OCI-M1 (cell line): Measurements from ENCODE around the gene PLCB1.
A peak's percentile ranks its signal among the peaks of the same experiment; 100 is the strongest.
"Not testable (repeated sequence)": the region's sequence is repeated elsewhere in the genome, so short reads cannot be mapped to it uniquely, and the experiment has no call there.

Source experiments
- DNase-seq: peaks from one replicate; lab custom pipeline; 2025; lab: John Stamatoyannopoulos, UW

The PLCB1 gene

GRCh38 chr20:8602389-8603116 is 470.5 kb downstream of the PLCB1 start:
- DNase-seq: peak; percentile 69

DNA sequence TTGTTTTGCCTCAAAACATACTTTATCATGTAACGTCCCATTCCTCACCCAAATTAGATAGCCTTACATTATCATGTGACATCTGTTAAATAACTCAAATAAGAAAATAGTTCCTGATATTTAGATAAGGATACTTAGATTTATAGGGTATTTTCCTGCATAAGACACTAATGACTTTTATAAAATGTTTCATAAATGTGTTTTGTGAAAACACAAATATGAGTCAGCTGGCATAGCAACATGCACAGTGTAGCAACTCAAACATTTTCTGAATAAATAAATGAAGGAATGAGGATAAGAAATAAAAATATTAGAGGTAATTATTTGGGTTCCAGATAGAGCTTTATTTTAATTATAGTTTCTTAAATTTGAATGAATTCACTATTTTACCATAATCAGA is 476.4 kb downstream of the PLCB1 start:
- no peak for DNase-seq

- no peak for DNase-seq
Observed at GRCh38 chr20:8616792-8617191, 484.7 kb downstream of the PLCB1 start.

DNA sequence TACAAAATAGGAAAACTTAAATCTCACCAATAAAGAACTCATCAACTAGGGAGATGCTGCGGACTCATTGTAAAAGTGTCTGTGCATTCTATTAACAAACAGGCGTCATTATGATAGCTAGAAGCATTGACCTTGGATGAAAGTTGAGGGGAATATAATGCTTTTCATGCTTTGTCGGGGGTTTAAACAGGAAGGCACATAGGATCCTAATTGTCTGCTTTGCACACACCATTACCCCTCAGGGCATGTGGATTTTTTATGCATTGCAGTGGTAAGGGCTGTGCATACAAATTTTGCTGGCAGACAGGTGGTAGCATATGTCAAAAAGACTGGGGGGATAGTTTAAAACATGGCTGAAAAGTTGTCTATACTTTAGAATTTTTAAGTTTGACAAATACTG is 488.9 kb downstream of the PLCB1 start:
- DNase-seq: no peak

- no peak for DNase-seq
Observed at GRCh38 chr20:8624046-8624445, 492.0 kb downstream of the PLCB1 start.

DNA sequence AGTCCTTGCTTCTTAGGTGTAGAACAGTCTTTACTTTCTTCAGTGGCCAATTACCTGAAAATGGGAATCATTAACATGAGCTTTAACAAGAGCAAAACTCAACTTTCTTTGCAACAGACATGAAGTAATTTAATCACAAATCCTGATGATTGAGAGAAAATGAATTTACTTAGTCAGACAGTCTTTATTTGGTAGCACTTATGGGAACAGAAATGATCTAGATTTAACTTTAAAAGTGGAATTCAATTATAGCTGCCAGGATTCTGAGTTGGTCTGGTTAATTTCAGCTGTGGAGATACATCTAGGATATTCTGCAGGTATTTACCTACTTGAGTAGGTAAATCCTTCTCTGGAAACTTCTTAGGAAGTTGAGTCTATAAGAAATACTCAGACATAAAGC is 492.6 kb downstream of the PLCB1 start:
- no peak for DNase-seq

- DNase-seq: no peak
Observed at GRCh38 chr20:8627340-8628004, 495.4 kb downstream of the PLCB1 start.

- DNase-seq: no peak
Observed at GRCh38 chr20:8631271-8631670, 499.2 kb downstream of the PLCB1 start.

- no peak for DNase-seq
Observed at GRCh38 chr20:8633366-8633765, 501.3 kb downstream of the PLCB1 start.

- DNase-seq: no peak
Observed at GRCh38 chr20:8635048-8635572, 503.0 kb downstream of the PLCB1 start.

DNA sequence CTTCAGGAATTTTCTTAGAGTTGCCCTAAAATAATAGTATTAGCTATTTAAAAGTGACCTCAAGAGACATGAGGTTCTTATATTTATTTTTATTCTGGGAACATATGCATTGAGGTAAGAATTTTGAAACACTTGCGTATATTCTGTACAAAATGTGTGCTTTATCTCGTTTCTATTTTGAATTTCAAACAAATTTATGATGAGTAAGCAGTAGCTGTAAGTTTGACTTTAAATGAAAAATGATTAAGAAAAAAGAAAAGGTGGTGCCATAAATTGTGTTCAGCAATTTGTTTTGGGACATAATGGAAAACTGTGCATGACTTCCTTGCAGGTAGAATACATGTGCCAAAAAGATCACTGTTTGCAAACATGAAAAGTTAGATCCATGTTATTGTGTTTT is 503.8 kb downstream of the PLCB1 start:
- DNase-seq: no peak

DNA sequence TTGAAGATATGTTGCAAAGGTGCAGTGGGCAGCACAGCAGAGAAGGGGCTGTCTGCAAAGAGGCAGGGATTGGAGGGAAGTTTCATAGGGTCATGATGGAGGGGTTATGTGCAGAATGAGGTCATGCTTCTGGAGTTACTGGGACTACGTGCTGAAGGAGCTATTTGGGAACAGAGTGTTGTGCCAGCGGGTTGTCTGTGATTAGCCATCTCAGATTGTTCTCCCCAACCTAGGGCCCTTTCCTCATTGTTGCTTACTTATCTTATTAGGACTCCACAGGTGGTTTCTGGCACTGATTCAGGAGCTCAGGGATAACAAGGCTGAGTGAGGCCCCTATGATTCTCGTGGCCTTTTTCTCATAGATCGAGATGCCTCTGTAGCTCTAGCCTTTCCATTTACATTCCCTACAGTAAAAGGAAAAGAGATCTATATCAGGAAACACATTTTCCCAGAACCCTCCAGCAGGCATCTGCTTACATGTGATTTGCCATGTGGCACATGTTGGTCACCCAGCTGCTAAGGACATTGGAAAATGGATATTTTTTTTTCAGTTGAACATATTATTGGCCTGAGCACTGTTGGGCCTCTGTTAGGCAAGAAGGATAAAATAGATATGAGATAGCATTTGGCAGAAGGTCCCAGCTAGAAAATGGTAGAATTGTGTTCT is 507.2 kb downstream of the PLCB1 start:
- no peak for DNase-seq

GRCh38 chr20:8640461-8640860 is 508.4 kb downstream of the PLCB1 start:
- no peak for DNase-seq

DNA sequence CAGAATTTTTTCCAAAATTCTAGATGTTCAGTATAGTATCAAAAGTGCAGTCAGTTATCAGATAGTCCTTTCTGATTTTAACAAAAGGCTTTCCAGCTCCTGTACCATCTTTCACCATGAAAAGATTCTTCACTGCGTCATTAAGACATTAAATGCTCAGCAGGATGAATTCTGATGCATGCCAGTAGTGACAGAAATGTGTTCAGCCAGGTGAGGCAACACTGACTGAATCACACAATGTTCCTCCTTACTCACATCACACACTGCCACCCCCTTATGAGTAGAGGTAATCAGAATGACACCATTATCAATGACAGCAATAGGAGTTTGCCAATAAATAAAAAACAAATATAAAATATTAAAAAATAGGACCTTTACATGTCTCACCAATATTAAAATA is 510.2 kb downstream of the PLCB1 start:
- DNase-seq: no peak

DNA sequence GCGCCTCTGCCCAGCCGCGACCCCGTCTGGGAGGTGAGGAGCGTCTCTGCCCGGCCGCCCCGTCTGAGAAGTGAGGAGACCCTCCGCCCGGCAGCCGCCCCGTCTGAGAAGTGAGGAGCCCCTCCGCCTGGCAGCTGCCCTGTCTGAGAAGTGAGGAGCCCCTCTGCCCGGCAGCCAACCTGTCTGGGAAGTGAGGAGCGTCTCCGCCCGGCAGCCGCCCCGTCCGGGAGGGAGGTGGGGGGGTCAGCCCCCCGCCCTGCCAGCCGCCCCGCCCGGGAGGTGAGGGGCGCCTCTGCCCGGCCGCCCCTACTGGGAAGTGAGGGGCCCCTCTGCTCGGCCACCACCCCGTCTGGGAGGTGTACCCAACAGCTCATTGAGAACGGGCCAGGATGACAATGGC is 512.4 kb downstream of the PLCB1 start:
- DNase-seq: not testable (repeated sequence)

GRCh38 chr20:8645326-8645725 is 513.3 kb downstream of the PLCB1 start:
- no peak for DNase-seq

DNA sequence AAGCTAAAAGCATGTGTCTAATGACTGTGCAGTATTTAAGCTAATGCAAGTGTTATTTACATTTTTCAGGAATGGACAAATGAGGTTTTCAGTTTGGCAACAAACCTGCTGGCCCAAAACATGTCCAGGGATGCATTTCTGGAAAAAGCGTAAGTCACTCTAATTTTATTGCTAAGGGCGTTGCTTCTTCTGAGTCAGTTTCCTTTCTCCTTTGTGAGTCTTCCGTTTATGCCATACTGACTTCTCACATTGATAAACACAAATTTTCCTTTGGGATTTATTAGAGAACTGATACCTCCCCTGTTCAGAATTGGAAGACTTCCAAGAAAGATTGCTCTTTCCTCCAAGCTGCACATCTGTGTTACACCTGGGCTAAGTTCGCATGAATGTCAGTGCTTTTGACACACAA is 514.0 kb downstream of the PLCB1 start:
- DNase-seq: no peak

GRCh38 chr20:8646716-8647115 is 514.6 kb downstream of the PLCB1 start:
- no peak for DNase-seq

GRCh38 chr20:8647961-8648441 is 515.9 kb downstream of the PLCB1 start:
- no peak for DNase-seq

GRCh38 chr20:8648466-8648865 is 516.4 kb downstream of the PLCB1 start:
- DNase-seq: no peak

DNA sequence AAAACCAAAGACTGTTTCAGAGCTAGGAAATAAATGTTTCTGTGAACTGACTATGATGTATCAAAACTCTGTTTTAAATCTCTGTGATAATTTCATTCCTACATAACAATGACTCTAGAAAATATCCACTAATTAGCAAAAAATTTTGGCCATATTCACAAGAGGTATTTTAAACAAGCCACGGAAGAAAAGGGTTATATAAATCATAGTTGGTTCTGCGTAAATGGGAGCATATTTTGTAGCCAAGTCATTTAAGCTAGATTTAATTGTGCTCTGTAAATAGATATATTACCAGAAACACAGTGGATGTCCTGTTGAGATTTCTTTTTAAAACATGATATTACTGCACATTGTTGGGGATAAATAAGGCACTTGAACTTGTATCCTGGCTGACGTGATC is 520.3 kb downstream of the PLCB1 start:
- no peak for DNase-seq

- DNase-seq: no peak
Observed at GRCh38 chr20:8654486-8654885, 522.4 kb downstream of the PLCB1 start.

DNA sequence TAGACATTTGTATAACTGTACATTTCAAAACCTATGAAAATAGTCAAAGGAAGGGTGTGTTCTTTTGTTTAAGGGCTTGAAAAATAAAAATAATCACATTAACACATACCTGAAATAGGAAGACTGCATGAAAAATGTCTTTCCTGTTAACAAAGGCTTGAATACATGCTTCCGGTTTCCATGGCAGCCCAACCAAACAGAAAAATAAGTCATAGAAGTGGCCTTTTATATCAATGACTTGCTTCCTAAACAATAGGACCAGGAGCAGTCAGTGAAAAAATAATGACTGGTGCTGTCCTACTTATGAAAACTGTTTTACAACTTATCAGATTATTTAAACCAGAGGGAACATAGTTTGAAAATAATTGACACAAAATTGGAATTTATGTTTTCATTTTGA is 524.3 kb downstream of the PLCB1 start:
- DNase-seq: no peak
